GM23338 (cell line): ENCODE data around the gene HDAC8. TPM values are rescaled to one million over a fixed set of nuclear protein-coding genes. Genes with fewer than 3 reads are reported as not detected.

ENCODE experiments used
- ATAC-seq: fragments of 200-7000 bp; cut with Tn5 transposase; 3 replicates; pipeline ENCODE4 v1.9.1; 2020
- DNase-seq: peaks from one replicate; pipeline ENCODE4 v3.0.0-alpha.2; 2015; ENCODE audit warnings: low spot score
- H2AFZ ChIP-seq: fragments of 200-600 bp; sonication (generic); 2 replicates; pipeline ENCODE4 v1.8.0; 2016; ENCODE audit warnings: antibody characterized with exemption, mild to moderate bottlenecking, moderate library complexity
- H3F3A ChIP-seq: fragments of 200-600 bp; sonication (generic); replicated peaks from 2 replicates; pipeline ENCODE4 v1.8.0; 2017; ENCODE audit warnings: antibody characterized with exemption, mixed run types, low read depth
- H3K27ac ChIP-seq: fragments of 200-600 bp; sonication (generic); 2 replicates; pipeline ENCODE4 v1.6.1; 2016; ENCODE audit warnings: low read depth
- H3K27me3 ChIP-seq: fragments of 200-600 bp; sonication (generic); 2 replicates; pipeline ENCODE4 v1.8.0; 2016; ENCODE audit warnings: mild to moderate bottlenecking, mixed run types, moderate library complexity; ENCODE audit not compliant: insufficient read depth
- H3K36me3 ChIP-seq: fragments of 200-600 bp; sonication (generic); 2 replicates; pipeline ENCODE4 v1.8.0; 2016; ENCODE audit warnings: mild to moderate bottlenecking; ENCODE audit not compliant: insufficient read depth
- H3K4me1 ChIP-seq: fragments of 200-600 bp; sonication (generic); 2 replicates; pipeline ENCODE4 v1.8.0; 2016; ENCODE audit warnings: mild to moderate bottlenecking, moderate library complexity; ENCODE audit not compliant: insufficient read depth
- H3K4me2 ChIP-seq: fragments of 200-600 bp; sonication (generic); 2 replicates; pipeline ENCODE4 v1.7.1; 2017; ENCODE audit warnings: mixed run types
- H3K4me3 ChIP-seq: fragments of 200-600 bp; sonication (generic); 2 replicates; pipeline ENCODE4 v1.6.1; 2016; ENCODE audit warnings: mixed run types
- H3K79me2 ChIP-seq: fragments of 200-600 bp; sonication (generic); replicated peaks from 2 replicates; pipeline ENCODE4 v1.8.0; 2017; ENCODE audit warnings: mild to moderate bottlenecking; ENCODE audit not compliant: insufficient read depth
- H3K9me2 ChIP-seq: fragments of 200-600 bp; sonication (generic); 2 replicates; pipeline ENCODE4 v1.8.0; 2017; ENCODE audit not compliant: insufficient read depth
- H4K20me1 ChIP-seq: fragments of 200-600 bp; sonication (generic); replicated peaks from 2 replicates; pipeline ENCODE4 v1.8.0; 2017; ENCODE audit warnings: mild to moderate bottlenecking; ENCODE audit not compliant: insufficient read depth
- H3K27ac Mint-ChIP-seq: 2 replicates; pipeline ENCODE4 v1.8.0; 2020; ENCODE audit warnings: inconsistent platforms, mild to moderate bottlenecking, moderate library complexity, mixed read lengths
- H3K27me3 Mint-ChIP-seq: 3 replicates; pipeline ENCODE4 v1.8.0; 2022; ENCODE audit warnings: low read depth, mild to moderate bottlenecking, moderate library complexity, mixed read lengths, inconsistent platforms; ENCODE audit not compliant: insufficient read depth, poor library complexity
- H3K36me3 Mint-ChIP-seq: 3 replicates; pipeline ENCODE4 v1.8.0; 2021; ENCODE audit warnings: low read depth, mild to moderate bottlenecking, inconsistent platforms, moderate library complexity, mixed read lengths
- H3K4me1 Mint-ChIP-seq: 3 replicates; pipeline ENCODE4 v1.8.0; 2020; ENCODE audit warnings: mild to moderate bottlenecking, inconsistent platforms, mixed read lengths
- H3K4me3 Mint-ChIP-seq: 3 replicates; pipeline ENCODE4 v1.8.0; 2021; ENCODE audit warnings: moderate library complexity, mild to moderate bottlenecking, inconsistent platforms, mixed read lengths
- H3K9me3 Mint-ChIP-seq: 3 replicates; pipeline ENCODE4 v1.8.0; 2020; ENCODE audit warnings: moderate library complexity, mild to moderate bottlenecking, inconsistent platforms, mixed read lengths
- CREB1 ChIP-seq: fragments of 250-450 bp; sonication (Bioruptor Pico); IDR thresholded peaks from 2 replicates; pipeline ENCODE4 v1.5.0; 2020; ENCODE audit warnings: low read depth, mild to moderate bottlenecking, moderate library complexity
- EZH2 ChIP-seq: fragments of 200-600 bp; sonication (generic); IDR thresholded peaks from one replicate; pipeline ENCODE4 v1.8.0; 2017; ENCODE audit warnings: antibody characterized with exemption, mild to moderate bottlenecking, low read depth; ENCODE audit not compliant: unreplicated experiment
- EZH2phosphoT487 ChIP-seq: fragments of 200-600 bp; sonication (generic); IDR thresholded peaks from one replicate; pipeline ENCODE4 v1.8.1; 2018; ENCODE audit warnings: antibody characterized with exemption; ENCODE audit not compliant: unreplicated experiment
- ZNF114 ChIP-seq: fragments of 250-450 bp; sonication (Bioruptor Pico); IDR thresholded peaks from 2 replicates; pipeline ENCODE4 v1.5.0; 2020; ENCODE audit warnings: mild to moderate bottlenecking, moderate library complexity
- ZNF331 ChIP-seq: fragments of 250-450 bp; sonication (Bioruptor Pico); IDR thresholded peaks from 2 replicates; pipeline ENCODE4 v1.5.0; 2020; ENCODE audit warnings: low read depth, mild to moderate bottlenecking, moderate library complexity
- polyA plus RNA-seq: library from polyadenylated mRNA; unstranded; fragments of >200 nt; fragmentation: Nextera tagmentation; extraction: Ambion mirVana; gene quantifications from 2 replicates; pipeline ENCODE4 v1.2.1, GENCODE V29; 2016
- total RNA-seq: library from RNA; depleted of rRNA; stranded (reverse); fragments of >200 nt; shearing (Covaris generic); gene quantifications from 2 replicates; pipeline ENCODE4 v1.2.3, GENCODE V29; 2014
- TF ChIP-seq, protein P1 (sequence below): IDR thresholded peaks from 2 replicates; pipeline ENCODE4 v1.6.1; 2016; ENCODE audit warnings: antibody characterized with exemption
- TF ChIP-seq, protein P2 (sequence below), 2 experiments: fragments of 200-600 bp in 1 of 2; sonication (generic) in 1 of 2; conservative IDR thresholded peaks; 2 replicates each; pipeline versions ENCODE4 v1.5.1 to v1.6.1; 2016 to 2017; ENCODE audit warnings: antibody characterized with exemption in 2 of 2, low read depth in 2 of 2, mild to moderate bottlenecking in 2 of 2, moderate library complexity in 1 of 2
- TF ChIP-seq, protein P3 (sequence below): fragments of 250-450 bp; sonication (Bioruptor Pico); IDR thresholded peaks from 2 replicates; pipeline ENCODE4 v1.5.0; 2020; ENCODE audit warnings: mild to moderate bottlenecking, moderate library complexity

Gene HDAC8
- total and polyA plus RNA-seq, 2 experiments from 2014 or later, result 21.6 to 28.7 TPM

DNA sequence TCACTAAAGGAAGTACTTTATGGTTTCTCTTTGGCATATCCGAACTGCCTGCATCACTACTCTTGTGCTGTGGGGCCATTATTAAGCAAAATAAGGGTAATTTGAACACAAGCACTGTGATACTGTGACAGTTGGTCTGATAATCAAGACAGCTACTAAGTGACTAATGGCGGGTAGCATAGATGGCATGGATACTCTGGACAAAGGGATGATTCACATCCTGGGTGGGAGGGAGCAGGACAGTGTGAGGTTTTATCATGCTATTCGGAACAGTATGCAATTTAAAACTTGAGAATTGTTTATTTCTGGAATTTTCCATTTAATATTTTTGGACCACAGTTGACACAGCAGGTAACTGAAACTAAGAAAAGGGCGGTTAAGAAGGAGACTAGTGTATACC lies 214.3 kb downstream of the HDAC8 start:
- no peaks in the 10 kb centered on the region for H3K27me3 ChIP-seq
- H4K20me1 ChIP-seq, result no peaks in the 10 kb centered on the region
- H3K27ac ChIP-seq, result no peak overlapping the region
- H2AFZ ChIP-seq, result no peak overlapping the region
- DNase-seq (no peak), ATAC-seq (no peak)
- no peak overlapping the region for H3K4me3 ChIP-seq
- H3K4me3 Mint-ChIP-seq, result no peak overlapping the region
- H3K4me1 ChIP-seq, result no peaks in the 10 kb centered on the region
- no peak overlapping the region for H3K27ac Mint-ChIP-seq
- peaks cover 6% of the 10 kb centered on the region for H3K27me3 Mint-ChIP-seq
- no peak for TF ChIP-seq CREB1 (CRISPR knock-in tag)
- TF ChIP-seq, protein P1, sequence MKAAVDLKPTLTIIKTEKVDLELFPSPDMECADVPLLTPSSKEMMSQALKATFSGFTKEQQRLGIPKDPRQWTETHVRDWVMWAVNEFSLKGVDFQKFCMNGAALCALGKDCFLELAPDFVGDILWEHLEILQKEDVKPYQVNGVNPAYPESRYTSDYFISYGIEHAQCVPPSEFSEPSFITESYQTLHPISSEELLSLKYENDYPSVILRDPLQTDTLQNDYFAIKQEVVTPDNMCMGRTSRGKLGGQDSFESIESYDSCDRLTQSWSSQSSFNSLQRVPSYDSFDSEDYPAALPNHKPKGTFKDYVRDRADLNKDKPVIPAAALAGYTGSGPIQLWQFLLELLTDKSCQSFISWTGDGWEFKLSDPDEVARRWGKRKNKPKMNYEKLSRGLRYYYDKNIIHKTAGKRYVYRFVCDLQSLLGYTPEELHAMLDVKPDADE, result no peak
- TF ChIP-seq ZNF114 (CRISPR knock-in tag), result no peak
- no peak for TF ChIP-seq EZH2phosphoT487
- TF ChIP-seq EZH2, result no peak
- TF ChIP-seq ZNF331 (CRISPR knock-in tag), result no peak
- TF ChIP-seq, protein P2, sequence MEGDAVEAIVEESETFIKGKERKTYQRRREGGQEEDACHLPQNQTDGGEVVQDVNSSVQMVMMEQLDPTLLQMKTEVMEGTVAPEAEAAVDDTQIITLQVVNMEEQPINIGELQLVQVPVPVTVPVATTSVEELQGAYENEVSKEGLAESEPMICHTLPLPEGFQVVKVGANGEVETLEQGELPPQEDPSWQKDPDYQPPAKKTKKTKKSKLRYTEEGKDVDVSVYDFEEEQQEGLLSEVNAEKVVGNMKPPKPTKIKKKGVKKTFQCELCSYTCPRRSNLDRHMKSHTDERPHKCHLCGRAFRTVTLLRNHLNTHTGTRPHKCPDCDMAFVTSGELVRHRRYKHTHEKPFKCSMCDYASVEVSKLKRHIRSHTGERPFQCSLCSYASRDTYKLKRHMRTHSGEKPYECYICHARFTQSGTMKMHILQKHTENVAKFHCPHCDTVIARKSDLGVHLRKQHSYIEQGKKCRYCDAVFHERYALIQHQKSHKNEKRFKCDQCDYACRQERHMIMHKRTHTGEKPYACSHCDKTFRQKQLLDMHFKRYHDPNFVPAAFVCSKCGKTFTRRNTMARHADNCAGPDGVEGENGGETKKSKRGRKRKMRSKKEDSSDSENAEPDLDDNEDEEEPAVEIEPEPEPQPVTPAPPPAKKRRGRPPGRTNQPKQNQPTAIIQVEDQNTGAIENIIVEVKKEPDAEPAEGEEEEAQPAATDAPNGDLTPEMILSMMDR (conservative IDR thresholded peaks at IDR 0.05; ENCODE audit: low read depth in 2 of 2), result no peak
- TF ChIP-seq, protein P3, sequence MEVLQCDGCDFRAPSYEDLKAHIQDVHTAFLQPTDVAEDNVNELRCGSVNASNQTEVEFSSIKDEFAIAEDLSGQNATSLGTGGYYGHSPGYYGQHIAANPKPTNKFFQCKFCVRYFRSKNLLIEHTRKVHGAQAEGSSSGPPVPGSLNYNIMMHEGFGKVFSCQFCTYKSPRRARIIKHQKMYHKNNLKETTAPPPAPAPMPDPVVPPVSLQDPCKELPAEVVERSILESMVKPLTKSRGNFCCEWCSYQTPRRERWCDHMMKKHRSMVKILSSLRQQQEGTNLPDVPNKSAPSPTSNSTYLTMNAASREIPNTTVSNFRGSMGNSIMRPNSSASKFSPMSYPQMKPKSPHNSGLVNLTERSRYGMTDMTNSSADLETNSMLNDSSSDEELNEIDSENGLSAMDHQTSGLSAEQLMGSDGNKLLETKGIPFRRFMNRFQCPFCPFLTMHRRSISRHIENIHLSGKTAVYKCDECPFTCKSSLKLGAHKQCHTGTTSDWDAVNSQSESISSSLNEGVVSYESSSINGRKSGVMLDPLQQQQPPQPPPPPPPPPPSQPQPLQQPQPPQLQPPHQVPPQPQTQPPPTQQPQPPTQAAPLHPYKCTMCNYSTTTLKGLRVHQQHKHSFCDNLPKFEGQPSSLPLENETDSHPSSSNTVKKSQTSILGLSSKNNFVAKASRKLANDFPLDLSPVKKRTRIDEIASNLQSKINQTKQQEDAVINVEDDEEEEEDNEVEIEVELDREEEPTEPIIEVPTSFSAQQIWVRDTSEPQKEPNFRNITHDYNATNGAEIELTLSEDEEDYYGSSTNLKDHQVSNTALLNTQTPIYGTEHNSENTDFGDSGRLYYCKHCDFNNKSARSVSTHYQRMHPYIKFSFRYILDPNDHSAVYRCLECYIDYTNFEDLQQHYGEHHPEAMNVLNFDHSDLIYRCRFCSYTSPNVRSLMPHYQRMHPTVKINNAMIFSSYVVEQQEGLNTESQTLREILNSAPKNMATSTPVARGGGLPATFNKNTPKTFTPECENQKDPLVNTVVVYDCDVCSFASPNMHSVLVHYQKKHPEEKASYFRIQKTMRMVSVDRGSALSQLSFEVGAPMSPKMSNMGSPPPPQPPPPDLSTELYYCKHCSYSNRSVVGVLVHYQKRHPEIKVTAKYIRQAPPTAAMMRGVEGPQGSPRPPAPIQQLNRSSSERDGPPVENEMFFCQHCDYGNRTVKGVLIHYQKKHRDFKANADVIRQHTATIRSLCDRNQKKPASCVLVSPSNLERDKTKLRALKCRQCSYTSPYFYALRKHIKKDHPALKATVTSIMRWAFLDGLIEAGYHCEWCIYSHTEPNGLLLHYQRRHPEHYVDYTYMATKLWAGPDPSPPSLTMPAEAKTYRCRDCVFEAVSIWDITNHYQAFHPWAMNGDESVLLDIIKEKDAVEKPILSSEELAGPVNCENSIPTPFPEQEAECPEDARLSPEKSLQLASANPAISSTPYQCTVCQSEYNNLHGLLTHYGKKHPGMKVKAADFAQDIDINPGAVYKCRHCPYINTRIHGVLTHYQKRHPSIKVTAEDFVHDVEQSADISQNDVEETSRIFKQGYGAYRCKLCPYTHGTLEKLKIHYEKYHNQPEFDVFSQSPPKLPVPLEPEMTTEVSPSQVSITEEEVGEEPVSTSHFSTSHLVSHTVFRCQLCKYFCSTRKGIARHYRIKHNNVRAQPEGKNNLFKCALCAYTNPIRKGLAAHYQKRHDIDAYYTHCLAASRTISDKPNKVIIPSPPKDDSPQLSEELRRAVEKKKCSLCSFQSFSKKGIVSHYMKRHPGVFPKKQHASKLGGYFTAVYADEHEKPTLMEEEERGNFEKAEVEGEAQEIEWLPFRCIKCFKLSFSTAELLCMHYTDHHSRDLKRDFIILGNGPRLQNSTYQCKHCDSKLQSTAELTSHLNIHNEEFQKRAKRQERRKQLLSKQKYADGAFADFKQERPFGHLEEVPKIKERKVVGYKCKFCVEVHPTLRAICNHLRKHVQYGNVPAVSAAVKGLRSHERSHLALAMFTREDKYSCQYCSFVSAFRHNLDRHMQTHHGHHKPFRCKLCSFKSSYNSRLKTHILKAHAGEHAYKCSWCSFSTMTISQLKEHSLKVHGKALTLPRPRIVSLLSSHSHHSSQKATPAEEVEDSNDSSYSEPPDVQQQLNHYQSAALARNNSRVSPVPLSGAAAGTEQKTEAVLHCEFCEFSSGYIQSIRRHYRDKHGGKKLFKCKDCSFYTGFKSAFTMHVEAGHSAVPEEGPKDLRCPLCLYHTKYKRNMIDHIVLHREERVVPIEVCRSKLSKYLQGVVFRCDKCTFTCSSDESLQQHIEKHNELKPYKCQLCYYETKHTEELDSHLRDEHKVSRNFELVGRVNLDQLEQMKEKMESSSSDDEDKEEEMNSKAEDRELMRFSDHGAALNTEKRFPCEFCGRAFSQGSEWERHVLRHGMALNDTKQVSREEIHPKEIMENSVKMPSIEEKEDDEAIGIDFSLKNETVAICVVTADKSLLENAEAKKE (CRISPR knock-in tag), result no peak
- H3K79me2 ChIP-seq, result no peaks in the 10 kb centered on the region
- no peaks in the 10 kb centered on the region for H3K36me3 ChIP-seq
- H3K4me2 ChIP-seq, result no peak overlapping the region
- H3K36me3 Mint-ChIP-seq, result no peaks in the 10 kb centered on the region
- H3K9me2 ChIP-seq, result no peaks in the 10 kb centered on the region
- peaks cover 6% of the 10 kb centered on the region; the same call in 2 of the 3 replicates for H3K4me1 Mint-ChIP-seq
- no peaks in the 10 kb centered on the region for H3K9me3 Mint-ChIP-seq
- no peaks in the 10 kb centered on the region for H3F3A ChIP-seq
